G401 (cell line): ENCODE data around the gene PRKCA. TPM values are rescaled to one million over a fixed set of nuclear protein-coding genes. Genes with fewer than 3 reads are reported as not detected.

ENCODE experiments used
- DNase-seq: peaks from one replicate; pipeline ENCODE4 v3.0.0-alpha.2; 2015; ENCODE audit warnings: low spot score
- in situ Hi-C: cut with HindIII; loops from 2 replicates; pipeline ENCODE4 v1.10.0; 2016; ENCODE audit warnings: low sequenced_read_pairs, mixed read lengths
- total RNA-seq: library from RNA; depleted of rRNA; stranded (reverse); fragments of >200 nt; shearing (Covaris generic); gene quantifications from 2 replicates; pipeline ENCODE4 v1.2.3, GENCODE V29; 2014

PRKCA gene
- total RNA-seq, 1 experiment from 2014 or later = 44.7 TPM

DNA sequence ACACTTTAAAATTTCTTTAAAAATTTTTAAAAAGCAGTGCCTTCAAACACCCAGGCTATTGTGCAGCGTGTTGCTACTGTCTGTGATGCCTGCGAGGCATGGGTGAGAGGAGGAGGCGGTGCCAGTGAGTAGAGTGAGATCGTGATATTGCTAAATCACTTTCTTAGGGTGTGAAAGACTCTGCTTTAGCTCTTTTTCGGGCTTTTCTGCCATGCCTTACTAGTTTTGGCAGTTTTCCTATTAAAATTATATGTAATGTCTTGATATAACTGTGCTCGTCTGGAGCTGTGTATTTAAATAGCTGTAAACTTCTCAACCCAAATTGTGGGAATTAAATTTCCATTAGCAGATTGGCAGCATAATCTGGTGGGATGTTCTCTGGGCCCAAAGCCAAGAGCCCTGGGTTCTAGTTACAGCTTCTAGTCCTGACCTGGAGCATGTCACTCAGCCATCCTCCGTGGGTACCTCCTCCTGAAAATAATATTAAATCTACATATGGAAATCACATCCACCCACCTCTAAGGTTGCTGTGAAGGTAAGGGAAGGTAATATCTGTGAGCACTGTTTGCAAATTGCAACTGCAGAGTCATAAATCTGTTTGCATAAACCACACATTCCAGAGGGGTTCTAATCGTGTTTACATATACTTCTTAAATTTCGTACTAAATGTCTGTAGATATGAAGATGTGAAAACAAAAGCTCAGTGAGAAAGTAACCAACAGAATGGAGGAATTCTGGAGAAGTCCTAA is 268.2 kb downstream of the PRKCA start:
- DNase-seq = no peak
- in situ Hi-C loops = no loop called here

DNA sequence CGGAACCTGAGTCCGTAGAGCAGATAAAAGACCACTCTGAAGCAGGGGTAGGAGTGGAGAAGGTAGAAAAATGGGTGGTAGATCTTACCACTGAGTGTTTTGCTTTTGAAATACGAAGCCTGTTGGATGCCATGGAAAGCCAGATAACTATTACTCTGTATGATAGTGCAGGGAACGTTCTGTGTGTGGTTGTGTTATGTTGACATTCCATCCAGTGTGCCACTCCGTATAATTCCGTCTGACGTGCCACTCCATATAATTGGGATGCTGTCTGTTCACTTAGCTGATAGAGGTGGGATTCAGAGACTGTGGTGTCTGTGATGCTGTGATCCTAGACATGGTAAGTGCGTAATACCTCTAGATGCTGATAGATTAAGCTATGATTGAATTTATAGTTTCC is 269.3 kb downstream of the PRKCA start:
- in situ Hi-C loops = no loop called here

DNA sequence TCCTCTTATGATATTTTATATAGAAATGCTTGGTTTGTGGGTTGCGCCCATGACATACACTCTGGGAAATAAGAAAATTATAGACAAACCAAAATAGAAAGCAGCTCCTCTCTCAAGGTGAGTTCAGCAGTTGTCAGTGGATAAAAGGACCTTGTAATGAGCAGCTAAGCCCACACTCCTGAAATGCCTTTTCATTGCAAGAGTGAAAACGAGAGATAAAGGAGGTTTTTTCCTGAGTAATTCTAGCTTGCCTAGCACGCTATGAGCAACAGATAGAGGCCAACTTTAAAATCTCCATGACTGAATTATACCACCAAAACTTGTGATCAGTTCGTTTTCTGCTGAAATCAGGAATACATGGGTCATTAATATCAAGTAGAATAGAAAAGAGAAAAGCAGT is 270.7 kb downstream of the PRKCA start:
- no peak for DNase-seq
- in situ Hi-C loops = no loop called here

More for the DNA sequence above, 269.3 kb downstream of the PRKCA start:
- DNase-seq = no peak

DNA sequence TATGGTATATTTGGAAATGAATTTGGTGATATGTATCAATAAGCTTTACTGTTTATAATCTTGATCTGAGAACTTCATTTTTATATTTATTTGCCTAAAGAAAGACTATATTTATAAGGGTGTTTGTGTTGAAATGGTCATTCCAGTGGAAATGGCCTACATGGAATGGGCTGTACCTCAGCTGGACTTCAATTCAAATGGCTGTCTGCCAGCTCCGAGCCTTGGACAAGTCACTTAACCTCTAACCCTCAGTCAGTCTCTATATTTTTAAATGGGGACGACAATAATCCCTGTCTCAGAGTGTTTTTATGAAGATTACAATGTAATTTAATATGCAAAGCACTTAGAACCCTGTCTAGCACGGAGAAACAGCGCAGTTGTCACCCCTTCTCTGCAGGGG is 271.7 kb downstream of the PRKCA start:
- in situ Hi-C loops = no loop called here

DNA sequence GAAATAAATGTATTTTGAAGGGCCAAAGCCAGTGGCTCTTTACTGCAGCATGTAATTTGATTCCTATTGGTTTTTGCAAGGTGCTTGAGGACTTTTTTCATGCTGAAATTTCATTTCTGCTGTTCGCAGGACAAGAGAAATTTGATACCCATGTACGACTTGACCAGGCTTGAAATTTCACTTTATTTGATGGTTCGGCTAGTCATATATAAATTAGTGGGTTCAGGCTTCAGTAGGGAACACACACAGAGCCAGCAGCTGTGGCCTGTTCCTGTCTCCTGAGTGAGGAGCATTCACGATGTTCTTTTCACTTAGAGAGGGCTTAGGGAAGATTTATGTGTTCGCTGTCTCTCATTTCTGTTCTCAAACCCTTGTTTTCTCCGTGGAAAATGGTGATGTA is 274.1 kb downstream of the PRKCA start:
- in situ Hi-C loops = no loop called here
- no peak for DNase-seq

More for the DNA sequence above, 271.7 kb downstream of the PRKCA start:
- no peak for DNase-seq

DNA sequence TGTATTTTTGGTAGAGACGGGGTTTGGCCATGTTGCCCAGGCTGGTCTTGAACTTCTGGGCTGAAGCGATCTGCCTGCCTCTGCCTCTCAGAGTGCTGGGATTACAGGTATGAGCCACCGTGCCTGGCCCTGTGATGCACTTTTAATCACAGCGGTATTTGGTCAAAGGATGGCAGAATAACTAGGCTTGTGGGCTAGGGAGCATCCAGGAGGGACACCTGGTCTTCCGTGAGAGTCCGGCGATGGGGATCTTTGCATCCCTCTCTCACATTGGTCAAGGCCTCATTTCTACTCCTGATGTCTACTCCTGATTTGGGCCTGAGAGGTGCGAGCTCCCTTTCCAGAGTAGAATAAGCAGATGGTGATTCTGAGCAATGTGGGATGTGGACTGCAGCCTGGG is 274.6 kb downstream of the PRKCA start:
- in situ Hi-C loops = no loop called here

DNA sequence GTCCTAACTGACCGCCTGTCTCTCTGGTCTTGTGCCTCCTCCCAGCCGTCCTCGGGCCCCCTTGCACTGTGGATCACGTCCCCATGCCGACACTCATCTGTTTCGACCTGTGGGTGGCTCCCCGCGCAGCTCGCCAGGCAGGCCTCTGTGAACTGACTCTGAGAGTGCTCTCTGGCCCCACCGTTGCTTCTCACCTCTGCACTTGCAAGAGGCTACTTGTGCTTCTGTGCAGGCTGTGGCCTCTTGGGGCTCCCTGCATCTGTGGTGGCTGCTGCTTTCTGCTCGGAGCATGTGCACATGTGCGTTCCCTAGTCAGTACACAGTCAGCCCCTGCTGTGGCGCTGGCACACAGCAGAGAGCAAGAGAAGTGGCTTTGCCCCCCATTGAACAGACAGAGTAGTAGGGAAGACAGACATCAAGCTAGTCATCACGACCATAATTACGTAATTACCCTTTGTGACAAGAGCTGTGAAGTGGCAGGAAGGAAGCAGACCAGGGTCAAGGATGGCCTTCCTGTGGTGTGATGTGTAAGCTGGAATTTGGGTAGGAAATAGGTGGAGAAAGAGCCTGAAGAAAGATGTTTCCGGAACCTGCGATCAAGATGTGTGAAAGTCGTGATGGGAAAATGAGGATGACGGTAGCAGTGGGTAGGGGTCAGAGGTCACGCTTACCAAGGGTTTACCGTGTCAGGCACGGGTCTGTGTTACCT is 276.5 kb downstream of the PRKCA start:
- DNase-seq = peak; percentile 28
- in situ Hi-C loops = no loop called here

More for the DNA sequence above, 274.6 kb downstream of the PRKCA start:
- DNase-seq = no peak

DNA sequence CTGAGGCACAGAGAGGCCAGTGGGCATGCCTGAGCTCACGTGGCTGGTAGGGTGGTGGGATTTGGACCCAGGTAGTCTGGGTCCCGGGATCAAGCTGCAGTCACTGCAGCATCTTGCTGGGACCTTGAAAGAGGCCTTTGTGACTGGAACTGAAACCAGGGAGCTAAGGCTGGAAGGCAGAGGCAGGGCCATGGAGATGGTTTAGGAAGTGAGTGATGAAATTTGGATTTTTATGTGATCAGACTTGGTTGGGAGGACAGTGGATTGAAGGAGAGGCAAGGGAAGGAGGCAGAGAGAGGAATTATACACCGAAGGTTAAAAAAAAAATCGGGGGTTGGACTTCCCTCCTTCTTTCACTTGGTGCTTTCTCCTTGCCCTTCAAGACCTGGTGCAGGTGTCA is 277.1 kb downstream of the PRKCA start:
- no peak for DNase-seq
- in situ Hi-C loops = no loop called here

DNA sequence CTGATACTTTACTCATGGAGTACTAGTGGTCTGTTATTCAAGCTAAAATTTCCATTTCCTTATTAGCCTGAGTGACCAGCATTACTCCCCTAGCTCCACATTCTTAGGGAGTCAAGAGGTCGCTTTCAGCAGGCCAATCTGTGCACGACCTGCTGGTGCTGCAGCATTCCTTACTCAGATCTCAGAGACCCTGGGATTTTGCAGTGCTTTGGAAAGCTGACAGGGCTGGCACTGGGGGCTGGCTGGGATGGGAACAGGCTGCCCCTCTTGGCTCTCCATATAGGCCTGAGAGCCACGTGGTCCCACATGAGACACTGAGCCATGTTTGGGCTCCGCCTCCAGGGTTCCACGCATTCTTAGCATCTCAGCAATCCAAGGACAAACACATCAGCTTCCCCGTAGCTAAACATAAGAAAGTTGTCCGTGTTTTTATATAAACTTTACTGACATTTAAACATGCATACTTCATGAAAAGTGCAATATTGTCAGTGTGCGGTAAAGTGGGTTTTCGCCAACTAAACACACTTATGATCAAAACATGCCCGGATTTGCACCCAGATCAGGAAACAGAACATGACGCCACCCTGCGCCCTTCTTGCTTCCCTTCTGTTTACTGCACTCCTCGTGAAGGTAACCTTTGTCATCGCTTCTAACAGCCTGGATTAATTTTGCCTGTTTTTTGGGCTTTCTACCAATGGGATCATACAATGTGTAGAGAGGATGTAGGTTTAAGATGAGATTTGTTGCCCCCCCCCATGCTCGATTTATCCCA is 278.0 kb downstream of the PRKCA start:
- in situ Hi-C loops = no loop called here
- DNase-seq = peak; percentile 68

DNA sequence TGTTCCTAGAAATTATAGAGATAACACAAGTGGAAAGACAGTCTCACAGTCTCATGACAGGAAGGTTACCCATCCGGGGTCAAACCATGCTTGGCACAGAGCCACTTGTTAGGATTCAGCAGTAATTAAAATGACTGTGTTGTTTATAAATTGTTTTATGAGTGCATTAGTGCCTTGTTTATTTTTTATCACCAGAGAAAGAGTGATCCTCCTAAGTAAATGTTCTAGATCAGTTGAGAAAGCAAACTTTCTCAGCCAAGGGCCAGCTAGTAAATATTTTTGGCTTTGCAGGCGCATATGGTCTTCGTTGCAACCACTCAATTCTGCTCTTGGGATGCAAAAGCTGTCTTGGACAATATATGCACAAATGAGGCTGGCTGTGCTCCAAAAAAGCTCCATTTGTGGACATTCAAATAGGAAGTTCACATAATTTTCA is 278.6 kb downstream of the PRKCA start:
- DNase-seq = no peak
- in situ Hi-C loops = no loop called here

DNA sequence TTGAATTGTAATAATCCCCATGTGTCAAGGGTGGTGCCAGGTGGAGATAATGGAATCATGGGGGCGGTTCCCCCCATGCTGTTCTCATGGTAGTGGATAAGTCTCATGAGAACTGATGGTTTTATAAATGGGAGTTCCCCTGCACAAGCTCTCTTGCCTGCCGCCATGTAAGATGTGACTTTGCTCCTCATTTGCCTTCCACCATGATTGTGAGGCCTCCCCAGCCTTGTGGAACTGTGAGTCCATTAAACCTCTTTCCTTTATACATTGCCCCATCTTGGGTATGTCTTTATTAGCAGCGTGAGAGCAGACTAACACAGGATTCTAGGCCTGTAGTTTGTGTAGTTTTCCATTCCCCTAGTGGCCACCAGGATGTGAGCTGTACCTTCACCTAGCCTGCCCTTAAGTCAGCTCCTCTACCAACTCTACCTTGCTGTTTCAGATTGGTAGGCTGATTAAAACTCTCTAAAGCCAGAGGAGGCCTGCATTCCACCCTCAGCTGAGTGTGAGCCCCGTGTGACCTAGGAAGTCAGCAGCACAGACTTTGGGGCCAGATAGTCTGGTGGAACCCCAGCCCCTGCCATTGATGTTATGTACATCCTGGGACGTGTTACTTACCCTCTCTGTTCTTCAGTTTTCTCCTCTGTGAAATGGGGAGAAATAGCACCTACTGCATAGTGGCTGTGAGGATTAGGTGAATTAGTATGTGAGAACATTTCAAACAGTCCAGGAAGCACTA is 280.1 kb downstream of the PRKCA start:
- in situ Hi-C loops = no loop called here
- DNase-seq = no peak

DNA sequence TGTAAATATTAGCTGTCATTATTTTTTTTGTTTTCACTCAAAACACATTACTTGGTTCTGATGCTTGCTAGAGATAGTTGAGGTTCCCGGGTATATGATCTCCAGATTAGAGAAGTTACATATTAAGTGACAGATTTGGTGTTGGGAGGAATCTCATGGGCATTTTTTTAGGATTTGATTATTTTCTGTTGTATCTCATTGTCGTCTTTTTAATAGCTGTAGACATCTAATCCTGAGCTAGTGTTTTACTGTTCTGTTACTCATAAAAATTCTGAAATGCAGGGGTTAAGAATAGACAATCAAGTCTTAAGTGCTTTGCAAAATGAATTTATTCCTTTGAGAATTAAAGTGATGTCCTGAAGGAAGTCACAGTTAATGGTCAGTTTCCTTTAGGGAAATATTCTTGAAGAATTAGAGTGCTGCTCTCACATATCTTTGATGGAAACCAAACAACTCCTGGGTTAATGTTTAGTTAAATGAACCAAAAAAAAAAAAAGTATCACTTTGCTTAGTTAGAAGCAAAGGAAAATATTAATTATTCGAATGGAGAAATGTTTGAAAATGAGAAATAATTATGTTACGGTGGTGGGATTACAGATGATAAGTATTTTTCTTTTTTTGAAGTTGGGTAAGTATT is 280.8 kb downstream of the PRKCA start:
- in situ Hi-C loops = no loop called here
- no peak for DNase-seq

DNA sequence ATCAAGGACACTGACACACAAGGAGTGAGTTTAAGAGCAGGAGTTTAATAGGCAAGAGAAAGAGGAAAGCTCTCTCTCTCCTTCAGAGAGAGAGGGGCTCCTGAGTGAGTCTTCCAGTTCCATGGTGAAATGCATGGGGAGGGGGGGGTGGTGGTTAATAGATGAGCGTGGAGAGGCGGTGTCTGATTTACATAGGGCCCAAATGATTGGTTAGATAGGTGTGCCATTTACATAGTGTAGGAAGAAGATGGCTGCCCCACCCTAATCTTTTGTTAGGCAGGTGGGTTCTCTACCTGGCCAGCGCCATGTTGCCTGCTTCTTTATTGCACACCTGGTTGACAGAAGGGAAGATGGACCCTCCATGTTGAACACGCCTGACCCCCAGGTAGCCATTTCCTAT is 282.5 kb downstream of the PRKCA start:
- no peak for DNase-seq
- in situ Hi-C loops = no loop called here

DNA sequence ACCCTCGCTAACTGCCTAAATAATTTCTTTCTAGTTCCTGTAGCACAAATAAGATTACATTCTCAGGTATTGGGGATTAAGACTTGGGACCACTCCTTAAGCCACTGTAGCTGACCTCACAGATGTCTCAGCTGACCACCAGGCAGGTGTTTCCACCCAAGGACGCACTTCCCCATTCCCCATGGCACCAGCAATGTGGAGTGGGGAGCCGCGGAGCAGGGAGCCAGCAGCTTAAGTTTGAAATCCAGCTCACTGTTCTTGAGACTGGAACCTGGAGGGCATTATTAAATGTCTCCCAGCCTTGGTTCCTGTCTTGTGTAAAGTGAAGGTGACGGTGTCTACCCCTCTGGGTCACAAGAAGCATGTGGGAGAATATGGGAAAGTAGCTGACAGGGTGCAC is 283.1 kb downstream of the PRKCA start:
- in situ Hi-C loops = no loop called here
- no peak for DNase-seq

DNA sequence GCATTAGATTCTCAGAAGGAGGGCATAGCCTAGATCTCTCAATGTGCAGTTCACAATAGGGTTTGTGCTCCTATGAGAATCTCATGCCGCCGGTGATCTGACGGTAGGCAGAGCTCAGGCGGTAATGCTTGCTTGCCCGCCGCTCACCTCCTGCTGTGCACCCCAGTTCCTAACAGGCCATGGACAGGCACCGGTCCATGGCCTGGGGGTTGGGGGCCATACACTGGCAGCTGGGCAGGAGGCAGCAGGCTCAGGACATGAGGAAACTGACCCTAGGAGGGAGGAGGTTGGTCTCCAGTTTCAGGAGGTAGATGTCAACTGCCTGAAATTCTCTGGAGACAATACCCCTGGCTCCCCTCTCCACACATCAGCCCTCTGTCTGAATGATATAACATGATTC is 287.5 kb downstream of the PRKCA start:
- DNase-seq = no peak
- in situ Hi-C loops = no loop called here

DNA sequence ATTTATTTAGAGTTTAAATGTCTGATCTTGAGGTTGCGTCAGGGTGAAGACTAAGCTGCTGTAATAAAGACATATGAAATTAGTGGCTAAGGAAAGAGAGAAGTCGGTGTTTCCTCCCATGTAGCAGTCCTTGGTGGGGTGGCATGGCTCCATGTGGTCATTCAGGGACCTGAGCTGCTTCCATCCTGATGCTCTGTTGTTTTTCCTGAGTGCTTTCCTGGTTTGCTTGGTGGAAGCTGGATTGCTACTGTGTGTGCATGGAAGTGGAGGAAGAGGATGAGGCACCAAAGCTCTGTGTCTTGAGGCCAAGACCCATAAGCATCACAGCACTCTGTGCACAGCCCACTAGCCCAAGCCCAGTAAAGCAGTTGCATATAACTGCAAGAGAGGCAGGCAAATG is 290.7 kb downstream of the PRKCA start:
- in situ Hi-C loops = no loop called here
- DNase-seq = no peak

DNA sequence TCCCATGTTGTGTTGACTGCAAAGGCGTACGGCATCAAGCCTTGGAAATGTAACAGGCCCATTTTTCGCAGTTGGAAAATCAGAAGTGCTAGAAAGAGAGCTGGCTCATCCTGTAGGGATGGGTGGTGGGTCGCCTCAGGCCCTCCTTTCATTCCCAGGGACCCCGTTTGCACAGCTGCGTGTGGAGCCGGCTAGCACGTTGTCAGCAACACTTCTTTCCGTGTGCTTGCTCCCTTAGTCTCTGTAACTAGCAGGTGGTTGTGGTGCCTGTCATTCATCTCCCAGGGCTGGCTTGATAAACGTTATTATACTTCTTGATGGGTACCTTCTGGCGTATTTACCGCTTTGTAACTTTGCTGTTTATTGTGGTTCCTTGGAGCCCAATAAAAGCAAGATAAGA is 293.5 kb downstream of the PRKCA start:
- in situ Hi-C loops = no loop called here
- DNase-seq = no peak

DNA sequence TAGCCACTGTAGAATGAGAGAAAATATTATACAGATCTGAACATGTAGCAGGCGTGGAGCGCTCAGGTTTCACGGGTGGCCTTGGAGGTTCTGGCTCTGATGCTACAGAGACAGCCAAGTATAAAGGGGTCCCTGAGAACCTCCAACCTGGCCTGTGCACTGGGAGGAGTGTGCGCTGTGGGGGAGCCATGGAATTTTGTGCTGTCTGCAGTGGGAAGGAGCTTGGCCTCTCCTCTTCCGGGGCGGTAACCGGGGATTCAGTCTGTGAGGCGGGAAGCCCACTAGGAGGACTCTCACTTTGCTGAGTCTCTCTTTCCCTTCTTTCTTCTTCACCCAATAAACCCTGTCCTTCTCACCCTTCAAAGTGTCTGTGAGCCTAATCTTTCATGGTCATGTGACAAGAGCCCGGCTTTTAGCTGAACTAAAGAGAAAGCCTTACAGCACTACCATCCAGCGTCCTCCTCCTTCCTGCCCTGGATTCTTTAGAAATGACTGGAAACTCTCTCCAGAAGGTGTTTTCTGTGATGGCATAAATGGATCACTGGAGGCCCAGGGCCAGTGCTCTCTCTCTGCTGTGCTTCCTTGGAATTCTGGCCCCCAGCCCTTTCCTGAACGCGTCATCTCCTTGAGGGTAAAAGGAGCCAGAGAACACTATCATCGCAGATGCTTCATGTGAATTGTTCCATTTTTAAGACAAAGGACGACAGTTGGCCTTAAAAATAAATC is 300.4 kb downstream of the PRKCA start:
- no peak for DNase-seq
- in situ Hi-C loops = no loop called here
